Epithelial cell of esophagus (primary cell): ENCODE measurements around the gene SRGAP3.

ENCODE experiments used
- DNase-seq: peaks from one replicate; pipeline ENCODE4 v3.0.0; 2010; ENCODE audit warnings: low read depth
- H3K4me3 ChIP-seq: 2 replicates; pipeline ENCODE4 v1.5.1; 2011; ENCODE audit warnings: mild to moderate bottlenecking, low read length, control low read depth
- CTCF ChIP-seq: IDR thresholded peaks from 2 replicates; pipeline ENCODE4 v1.5.1; 2011; ENCODE audit warnings: low read depth, mild to moderate bottlenecking, low read length, control low read depth, inconsistent platforms; ENCODE audit not compliant: insufficient read depth; ENCODE audit errors: missing control alignments

SRGAP3 gene

GRCh38 chr3:9111417-9111816 is 138.0 kb downstream of the SRGAP3 start:
- DNase-seq, result no peak
- no peak overlapping the region for H3K4me3 ChIP-seq
- TF ChIP-seq CTCF, result peak; percentile 6

- no peak for TF ChIP-seq CTCF
- DNase-seq, result no peak
- no peak overlapping the region for H3K4me3 ChIP-seq
Measured at GRCh38 chr3:9110802-9111201, 138.6 kb downstream of the SRGAP3 start.

- no peak overlapping the region for H3K4me3 ChIP-seq
- no peak for TF ChIP-seq CTCF
- DNase-seq, result no peak
Measured at GRCh38 chr3:9110316-9110715, 139.1 kb downstream of the SRGAP3 start.

GRCh38 chr3:9109568-9109914 is 139.9 kb downstream of the SRGAP3 start:
- DNase-seq, result no peak
- TF ChIP-seq CTCF, result no peak
- H3K4me3 ChIP-seq, result no peak overlapping the region

GRCh38 chr3:9108876-9109567 is 140.4 kb downstream of the SRGAP3 start:
- DNase-seq, result no peak
- TF ChIP-seq CTCF, result no peak
- no peak overlapping the region for H3K4me3 ChIP-seq

- no peak overlapping the region for H3K4me3 ChIP-seq
- no peak for DNase-seq
- TF ChIP-seq CTCF, result no peak
Measured at GRCh38 chr3:9107738-9108137, 141.7 kb downstream of the SRGAP3 start.

- DNase-seq, result no peak
- no peak overlapping the region for H3K4me3 ChIP-seq
- TF ChIP-seq CTCF, result no peak
Measured at GRCh38 chr3:9105421-9105820, 144.0 kb downstream of the SRGAP3 start.
